NCI-H187 (cell line): ENCODE measurements around the gene PCF11.
A peak's percentile ranks its signal among the peaks of the same experiment; 100 is the strongest.
"Not testable (repeated sequence)": the region's sequence is repeated elsewhere in the genome, so short reads cannot be mapped to it uniquely, and the experiment has no call there.

Experiments used
- DNase-seq, 2 experiments: peaks; one replicate each; lab custom pipeline; 2025; lab: John Stamatoyannopoulos, UW

Gene PCF11, protein sequence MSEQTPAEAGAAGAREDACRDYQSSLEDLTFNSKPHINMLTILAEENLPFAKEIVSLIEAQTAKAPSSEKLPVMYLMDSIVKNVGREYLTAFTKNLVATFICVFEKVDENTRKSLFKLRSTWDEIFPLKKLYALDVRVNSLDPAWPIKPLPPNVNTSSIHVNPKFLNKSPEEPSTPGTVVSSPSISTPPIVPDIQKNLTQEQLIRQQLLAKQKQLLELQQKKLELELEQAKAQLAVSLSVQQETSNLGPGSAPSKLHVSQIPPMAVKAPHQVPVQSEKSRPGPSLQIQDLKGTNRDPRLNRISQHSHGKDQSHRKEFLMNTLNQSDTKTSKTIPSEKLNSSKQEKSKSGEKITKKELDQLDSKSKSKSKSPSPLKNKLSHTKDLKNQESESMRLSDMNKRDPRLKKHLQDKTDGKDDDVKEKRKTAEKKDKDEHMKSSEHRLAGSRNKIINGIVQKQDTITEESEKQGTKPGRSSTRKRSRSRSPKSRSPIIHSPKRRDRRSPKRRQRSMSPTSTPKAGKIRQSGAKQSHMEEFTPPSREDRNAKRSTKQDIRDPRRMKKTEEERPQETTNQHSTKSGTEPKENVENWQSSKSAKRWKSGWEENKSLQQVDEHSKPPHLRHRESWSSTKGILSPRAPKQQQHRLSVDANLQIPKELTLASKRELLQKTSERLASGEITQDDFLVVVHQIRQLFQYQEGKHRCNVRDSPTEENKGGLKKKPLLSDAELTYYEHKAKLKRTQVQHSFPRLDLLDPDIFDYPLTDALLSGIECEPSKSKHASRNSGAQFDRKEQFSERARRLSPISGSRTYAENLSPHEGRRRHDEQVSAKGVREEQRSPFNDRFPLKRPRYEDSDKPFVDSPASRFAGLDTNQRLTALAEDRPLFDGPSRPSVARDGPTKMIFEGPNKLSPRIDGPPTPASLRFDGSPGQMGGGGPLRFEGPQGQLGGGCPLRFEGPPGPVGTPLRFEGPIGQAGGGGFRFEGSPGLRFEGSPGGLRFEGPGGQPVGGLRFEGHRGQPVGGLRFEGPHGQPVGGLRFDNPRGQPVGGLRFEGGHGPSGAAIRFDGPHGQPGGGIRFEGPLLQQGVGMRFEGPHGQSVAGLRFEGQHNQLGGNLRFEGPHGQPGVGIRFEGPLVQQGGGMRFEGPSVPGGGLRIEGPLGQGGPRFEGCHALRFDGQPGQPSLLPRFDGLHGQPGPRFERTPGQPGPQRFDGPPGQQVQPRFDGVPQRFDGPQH (N-terminal part only)

DNA sequence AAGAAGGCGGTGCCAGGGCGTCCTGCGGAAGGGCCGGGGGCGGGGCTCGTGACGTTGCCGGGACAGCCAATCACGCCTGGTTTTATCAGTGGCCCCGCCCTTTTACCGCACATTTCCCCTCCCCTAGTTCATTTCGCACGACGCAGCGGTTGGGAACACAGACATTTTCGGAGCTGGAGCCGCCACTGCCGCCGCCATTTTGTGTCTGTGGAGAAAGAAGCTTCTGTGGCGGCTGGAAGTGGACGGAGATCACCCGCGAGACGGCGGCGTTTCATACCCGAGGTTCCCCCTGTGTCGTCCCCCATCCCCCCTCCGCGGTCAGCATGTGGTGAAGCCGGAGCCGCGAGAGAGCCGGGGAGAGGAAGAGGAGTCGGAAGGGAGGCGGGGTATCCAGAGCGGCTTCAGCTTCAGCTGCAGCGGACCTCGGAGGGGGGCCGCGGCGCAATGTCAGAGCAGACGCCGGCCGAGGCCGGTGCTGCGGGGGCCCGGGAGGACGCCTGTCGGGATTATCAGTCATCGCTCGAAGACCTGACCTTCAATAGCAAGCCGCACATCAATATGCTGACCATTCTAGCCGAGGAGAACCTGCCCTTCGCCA lies at the start of gene PCF11:
Gene PCF11 (plus strand): TSS at position 136 of the 598 bp plus-strand sequence. CDS start 309 bp downstream, at position 445.
- DNase-seq = no peak

DNA sequence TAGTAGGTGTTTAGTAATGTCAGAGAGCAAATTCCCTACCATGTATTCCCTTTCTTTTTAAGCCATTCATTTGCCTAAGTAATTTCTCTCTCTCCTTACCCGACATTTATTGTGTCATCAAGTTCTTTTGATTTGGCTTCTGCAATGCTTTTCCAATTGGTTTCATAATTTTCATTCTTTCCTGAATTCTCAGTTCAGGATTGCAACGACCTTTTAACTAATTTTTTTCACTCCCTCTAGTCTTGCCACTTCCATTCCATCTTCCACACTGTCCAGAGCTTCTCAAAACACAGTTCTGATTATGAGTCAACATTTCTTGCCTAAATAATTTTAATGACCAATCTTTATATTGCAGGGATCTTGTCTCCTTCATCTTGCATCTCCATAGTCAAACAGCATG lies 44.0 kb upstream of the PCF11 start:
- no peak for DNase-seq

DNA sequence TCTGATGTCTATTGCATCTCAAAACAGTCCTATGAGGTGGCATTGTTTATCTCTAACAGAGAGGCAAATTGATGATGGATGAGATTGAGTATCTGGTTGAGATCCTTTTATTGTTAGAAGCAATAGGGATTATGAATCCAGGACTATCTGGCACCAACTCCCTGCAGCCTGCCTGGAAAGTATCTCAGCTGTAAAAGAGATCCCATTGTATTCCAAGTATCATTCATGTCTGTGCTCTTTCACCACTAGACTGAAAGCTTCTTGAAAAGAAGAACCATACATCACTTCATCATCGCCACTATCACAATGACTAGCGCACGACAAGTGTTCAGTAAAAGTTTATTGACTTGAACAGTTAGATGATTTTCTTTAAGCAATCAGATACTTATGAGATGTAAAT lies 41.9 kb upstream of the PCF11 start:
- DNase-seq = peak in 1 of 2 experiments; percentile 3

DNA sequence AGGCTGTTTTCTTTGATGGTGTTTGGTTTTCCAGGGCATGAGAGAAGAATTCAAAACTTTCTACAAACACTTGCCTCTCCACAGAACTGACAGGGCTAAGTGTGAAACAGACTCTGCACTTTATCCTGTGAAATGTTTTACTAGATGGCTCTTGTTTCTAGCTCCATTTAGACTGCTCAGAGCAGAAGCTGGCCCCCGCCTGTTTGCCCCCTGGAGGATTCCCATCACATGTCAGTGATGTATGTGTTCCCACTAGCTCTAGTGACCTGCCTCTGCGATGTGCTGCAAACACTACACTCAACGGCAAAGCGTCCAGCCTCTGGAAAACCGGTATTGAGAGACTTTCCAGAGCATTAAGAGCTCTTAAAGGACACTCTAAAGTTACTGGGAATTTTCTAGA lies 41.4 kb upstream of the PCF11 start:
- peak; percentile 12 to 47 for DNase-seq

DNA sequence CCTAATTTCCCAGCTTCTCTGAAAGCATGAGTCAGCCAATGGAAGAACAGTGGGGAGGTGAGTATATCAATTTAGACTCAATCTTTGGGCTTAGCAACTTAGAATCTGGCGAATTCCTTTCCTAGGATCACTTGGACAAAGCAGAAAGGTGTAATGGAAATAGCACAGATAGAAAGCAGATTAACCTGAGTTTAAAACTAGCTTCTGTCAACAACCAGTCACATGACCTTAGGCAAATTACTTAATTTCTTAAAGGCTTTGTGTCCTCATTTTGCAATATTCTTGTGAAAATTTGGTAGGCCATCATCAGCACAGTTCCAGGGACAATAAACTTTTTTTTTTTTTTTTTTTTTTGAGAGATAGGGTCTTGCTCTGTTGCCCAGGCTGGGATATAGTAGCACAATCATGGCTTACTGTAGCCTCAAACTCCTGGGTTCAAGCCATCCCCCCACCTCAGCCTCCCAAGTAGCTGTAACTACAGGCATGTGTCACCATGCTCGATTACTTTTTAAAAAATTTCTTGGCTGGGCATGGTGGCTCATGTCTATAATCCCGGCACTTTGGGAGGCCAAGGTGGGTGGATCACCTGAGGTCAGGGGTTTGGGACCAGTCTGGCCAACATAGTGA lies 40.8 kb upstream of the PCF11 start:
- no peak for DNase-seq

DNA sequence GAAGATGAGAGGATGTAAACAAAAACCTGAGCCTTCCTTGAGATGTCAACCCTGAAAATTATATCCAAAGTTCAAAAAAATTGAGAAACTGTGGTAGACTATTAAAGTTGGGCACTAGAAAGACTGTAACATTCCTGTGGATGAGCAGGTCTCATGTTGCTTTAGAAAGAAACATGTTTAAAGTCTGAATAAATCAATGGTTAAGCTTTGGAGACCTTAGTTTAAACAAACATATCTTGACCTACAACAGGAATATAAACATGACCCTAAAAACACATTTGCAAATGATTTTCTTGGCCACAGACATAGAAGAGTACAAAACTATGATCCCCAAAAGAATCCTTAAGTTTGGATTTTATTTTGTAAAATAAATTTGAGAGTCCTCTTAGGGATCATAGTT lies 38.1 kb upstream of the PCF11 start:
- DNase-seq = no peak

DNA sequence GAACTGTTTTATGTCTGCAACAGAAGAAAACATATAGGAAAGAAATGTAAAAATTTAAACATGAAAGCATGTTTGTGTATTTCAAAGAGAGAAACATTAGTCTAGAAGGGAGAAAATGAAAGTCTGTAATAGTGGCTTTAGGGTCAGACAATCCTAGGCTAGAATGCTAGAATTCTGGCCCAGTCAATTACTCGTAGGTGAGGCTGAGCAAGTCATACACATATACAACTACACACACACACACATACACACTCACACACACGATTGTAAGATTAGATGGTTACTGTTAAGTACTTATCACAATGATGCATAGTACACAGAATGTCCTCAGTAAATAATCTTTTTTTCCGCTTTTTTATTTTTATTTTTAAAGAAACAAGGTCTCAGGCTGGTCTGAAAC lies 37.7 kb upstream of the PCF11 start:
- no peak for DNase-seq

DNA sequence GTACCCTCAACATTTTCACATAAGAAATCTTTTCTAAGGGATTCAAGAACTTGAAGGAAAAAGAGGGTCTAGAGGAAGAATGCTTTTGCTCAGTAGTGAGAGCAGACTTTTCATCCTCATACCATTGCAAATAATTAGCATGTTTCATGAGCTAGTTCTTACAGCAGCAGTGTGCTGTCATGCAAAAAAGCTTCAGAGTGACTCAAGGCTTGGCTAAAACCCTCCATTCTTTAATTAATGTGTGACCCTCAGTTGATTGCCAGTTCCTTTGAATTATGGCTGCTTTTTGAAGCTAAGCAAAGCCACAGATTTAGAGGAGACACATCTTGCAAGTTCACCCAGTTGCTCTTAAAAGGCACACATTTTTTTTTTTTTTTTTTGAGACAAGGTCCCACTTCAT lies 36.6 kb upstream of the PCF11 start:
- no peak for DNase-seq

DNA sequence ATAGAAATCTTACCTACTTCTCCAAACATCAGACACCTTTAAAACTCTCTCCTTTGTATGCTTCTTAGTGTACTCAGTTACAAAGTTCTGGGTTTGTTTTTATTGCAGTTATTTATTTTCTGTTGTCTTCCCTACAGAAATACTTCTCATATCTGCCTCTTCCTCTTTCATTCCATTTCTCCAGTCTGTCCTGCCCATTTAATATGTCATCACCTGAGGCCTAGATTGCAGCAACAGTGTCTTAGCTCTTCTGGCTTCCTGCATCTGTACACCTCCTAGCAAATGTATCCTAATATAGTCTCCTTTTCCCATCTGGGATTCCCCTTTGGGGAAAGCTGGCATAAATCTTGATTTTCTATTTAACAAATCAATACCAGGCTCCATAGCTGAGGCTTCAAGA lies 34.9 kb upstream of the PCF11 start:
- no peak for DNase-seq

DNA sequence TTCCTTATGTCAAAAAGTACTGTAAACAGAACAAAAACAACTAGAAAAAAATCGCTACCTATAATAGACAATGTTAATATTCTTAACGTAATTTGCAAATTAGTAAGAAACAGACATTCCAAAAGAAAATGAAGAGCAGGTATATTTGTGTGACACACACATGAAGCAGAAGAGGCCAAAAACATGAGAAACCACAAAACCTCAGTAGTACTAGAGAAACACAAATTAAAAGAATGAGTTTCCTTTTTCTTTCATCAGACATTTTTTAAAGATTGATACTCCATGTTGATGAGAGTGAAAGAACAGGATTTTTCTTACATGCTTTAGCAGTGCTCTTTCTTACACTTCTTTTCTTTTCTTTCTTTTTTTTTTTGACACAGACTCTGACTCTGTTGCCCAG lies 34.2 kb upstream of the PCF11 start:
- no peak for DNase-seq

DNA sequence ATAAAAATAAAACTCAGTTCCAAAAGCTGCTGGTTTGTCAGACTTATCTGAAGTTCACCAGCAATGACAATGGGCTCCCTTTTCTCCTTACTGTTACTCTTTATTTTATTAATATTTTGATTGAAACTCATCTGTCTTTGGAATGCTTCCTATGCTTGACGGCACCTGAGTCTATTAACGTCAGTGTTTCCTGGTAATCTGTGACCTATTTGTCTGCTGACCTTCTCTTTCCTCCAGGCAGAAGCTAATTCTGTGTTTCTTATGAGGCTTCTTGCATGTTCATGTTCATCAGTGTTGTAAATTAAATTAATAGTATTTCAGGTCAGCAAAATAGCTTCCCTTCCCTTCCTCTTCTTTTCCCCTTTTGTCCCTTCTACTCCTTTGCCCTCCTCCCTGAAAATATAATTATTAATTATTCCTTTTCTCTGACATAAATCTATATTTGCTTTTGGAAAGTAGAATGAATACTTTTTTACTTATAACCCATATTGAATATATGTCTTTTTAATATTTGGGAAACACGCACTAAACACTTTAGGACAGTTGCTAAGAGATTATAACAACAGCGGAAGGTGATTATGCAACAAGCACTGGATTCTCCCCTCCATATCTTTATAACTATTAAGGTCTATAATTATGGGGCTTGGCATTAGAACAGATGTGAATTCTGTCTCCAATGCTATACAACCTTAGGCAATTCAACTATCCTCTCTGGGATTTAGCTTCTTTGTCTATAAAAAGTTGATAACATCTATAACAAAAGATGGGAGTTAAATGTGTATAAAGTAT lies 32.1 kb upstream of the PCF11 start:
- no peak for DNase-seq

DNA sequence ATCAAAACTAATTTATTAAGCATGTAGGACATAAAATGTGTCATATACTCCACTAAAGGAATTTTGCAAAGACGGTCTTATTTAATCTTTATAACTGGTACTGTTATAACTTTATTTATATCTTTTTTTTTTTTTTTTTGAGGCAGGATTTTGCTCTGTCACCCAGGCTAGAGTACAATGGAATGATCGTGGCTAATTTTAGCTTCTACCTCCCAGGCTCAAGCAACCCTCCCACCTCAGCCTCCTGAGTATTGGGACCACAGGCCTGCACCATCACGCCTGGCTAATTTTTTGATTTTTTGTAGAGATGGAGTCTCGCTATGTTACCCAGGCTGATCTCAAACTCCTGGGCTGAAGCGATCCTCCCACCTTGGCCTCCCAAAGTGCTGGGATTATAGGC lies 31.4 kb upstream of the PCF11 start:
- DNase-seq = no peak

DNA sequence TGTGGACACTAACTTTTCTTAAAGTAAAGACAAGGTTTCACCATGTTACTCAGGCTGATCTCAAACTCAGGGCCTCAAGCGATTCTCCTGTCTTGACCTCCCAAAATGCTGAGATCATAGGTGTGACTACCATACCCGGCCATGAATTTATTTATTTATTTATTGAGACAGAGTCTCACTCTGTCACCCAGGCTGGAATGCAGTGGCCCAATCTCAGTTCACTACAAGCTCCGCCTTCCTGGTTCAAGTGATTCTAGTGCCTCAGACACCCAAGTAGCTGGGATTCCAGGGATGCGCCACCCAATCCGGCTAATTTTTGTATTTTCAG lies 29.7 kb upstream of the PCF11 start:
- no peak for DNase-seq

DNA sequence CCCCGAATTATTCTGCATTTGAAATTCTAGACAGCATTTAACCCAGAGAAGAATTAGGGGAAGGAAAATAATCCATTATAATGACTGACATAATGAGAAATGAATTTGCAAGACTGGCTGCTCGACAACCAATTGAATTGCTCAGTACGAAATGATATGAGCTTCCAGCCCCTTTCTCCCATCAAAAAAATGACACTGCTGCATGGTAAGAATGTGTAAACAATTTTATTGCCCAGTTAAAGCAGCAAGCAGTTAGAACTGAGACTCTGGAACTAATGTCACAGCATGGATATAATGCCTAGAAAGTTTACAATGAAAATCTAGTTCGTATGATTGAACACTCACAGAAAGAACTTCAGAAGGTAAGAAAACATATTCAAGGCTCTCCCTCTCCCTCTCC lies 24.7 kb upstream of the PCF11 start:
- no peak for DNase-seq

DNA sequence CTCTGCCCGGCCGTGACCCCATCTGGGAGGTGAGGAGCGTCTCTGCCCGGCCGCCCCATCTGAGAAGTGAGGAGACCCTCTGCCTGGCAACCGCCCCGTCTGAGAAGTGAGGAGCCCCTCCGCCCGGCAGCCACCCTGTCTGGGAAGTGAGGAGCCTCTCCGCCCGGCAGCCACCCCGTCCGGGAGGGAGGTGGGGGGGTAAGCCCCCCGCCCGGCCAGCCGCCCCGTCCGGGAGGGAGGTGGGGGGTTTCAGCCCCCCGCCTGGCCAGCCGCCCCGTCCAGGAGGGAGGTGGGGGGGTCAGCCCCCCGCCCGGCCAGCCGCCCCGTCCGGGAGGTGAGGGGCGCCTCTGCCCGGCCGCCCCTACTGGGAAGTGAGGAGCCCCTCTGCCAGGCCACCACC lies 23.7 kb upstream of the PCF11 start:
- DNase-seq = not testable (repeated sequence)

DNA sequence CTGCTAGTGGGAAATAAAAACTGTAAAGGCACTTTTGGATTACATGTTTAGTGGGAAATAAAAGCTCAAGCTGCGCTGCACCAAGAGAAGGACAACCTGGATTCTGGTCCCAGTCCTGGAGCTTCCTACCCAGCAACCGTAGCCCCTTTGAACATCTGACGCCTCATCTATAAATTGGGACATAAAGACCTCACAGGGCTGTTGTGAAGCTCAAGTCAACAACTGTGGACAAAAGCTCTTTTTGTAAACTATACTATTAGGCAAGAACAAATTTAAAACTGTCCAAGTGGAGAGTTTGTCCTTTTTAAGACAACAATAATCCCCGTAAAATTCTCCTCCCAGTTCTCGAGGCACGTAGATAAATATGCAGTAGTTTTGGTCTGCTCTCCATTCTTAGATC lies 17.6 kb upstream of the PCF11 start:
- DNase-seq = no peak

DNA sequence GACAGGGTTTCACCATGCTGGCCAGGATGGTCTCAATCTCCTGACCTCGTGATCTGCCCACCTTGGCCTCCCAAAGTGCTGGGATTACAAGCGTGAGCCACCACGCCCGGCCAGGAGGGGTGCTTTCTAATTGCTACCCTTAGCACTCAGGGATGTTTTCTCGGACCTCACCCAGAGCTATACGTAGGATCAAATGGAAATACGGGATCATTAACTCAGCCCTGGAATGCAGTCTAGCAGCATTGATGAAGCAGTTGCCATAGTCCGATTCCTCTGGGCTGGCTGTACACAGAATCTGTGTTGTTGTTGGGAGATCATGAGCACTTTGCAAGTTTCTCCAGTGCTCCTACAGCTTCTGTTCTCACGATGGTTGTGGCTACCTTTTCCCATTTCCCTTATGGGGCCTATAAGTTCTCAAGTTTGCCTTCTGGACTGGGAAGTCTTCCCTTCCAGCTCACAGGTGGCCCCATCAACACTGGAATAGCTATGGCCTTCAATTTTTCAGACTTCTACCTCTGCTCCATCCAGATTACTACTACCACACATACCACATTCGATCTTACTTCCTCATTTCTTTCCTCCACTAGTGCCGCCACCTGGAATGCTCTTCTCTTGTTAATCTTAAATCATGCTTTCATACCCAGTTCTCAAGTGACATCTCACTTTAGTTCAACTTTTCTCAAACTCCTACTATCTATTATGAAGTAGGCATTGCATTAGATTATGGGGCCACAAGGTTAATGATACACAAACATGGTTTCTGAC lies 16.1 kb upstream of the PCF11 start:
- DNase-seq = no peak

DNA sequence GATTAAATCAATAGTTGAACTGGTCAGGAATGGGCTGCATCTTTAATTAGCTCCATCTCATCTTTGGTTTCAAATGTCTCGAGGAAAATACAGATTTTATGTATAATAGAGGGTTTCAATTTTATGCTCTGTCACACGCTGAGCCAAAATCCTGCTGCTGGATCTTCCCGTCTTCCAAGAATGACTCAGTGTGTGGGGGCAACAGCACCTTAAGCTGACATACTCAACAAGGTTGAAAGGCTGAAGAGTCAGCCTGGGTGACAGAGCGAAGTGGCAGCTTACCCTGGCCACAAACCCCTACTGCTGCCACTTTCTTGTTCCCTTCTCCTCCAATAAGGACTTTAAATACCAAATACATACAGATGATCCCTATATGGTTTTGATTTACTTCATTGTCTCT lies 9.0 kb upstream of the PCF11 start:
- DNase-seq = no peak

DNA sequence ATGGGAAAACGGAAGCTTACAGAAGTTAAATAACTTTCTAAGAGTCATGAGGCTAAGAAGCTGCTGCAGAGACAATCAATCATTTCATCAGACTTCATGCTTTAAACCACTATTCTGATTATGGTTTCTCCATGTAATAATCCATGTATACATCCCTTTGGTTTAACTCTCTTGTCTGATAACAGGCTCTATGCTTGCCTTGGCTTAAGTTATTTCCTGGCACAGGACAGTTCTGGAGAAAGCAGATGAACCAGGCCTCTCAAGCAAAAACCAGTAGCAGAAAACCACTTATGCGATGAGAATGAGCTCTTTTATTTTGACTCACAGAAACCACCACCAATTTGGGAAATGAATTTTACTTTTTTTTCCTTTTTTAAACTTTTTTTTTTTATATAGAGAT lies 6.5 kb upstream of the PCF11 start:
- DNase-seq = no peak

DNA sequence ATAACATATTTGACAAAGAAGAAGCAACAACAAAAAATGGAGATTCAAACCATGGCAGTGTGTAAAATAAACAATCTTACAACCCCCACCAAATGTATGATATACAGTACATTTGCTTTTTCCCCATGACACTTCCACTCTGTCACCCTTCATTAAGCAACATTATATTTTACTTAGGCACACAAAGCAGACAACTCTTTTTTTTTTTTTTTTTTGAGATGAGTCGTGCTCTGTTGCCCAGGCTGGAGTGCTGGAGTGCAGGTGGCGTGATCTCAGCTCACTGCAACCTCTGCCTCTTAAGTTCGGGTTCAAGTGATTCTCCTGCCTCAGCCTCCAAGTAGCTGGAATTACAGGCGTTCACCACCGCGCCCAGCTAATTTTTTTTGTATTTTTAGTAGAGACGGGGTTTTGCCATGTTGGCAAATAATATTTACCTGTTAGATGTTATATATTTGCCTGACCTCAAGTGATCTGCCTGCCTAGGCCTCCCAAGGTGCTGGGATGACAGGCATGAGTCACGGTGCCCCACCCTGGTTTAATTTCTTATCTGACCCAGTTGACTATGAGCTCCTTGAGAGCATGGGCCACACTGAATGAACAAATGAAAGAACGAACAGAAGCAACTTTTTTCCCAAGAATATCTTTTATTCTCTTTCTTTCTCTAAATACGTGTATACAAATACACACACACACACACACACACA lies 5.5 kb upstream of the PCF11 start:
- DNase-seq = no peak
